Caco-2 (cell line): ENCODE results near the gene FCHSD2. TPM values are rescaled to one million over a fixed set of nuclear protein-coding genes. Genes with fewer than 3 reads are reported as not detected.

ENCODE experiments used
- BruUV-seq: library from RNA; stranded (reverse); fragments of 400-500 nt; replicated peaks from 2 replicates; lab custom pipeline; 2021; lab: Mats Ljungman, UMichigan
- CTCF ChIA-PET: fragments of 300-600 bp; sonication (Branson Sonifier 250); formaldehyde crosslinking; loops from one replicate; lab custom pipeline; 2022; ENCODE audit warnings: antibody characterized with exemption; lab: Charles Lee
- POLR2A ChIA-PET: fragments of 300-600 bp; sonication (Branson Sonifier 250); formaldehyde crosslinking; loops from one replicate; lab custom pipeline; 2022; ENCODE audit warnings: antibody characterized with exemption; lab: Charles Lee
- DNase-seq, 2 experiments: peaks; one replicate each; pipeline versions ENCODE4 v3.0.0 to v3.0.0-alpha.2; 2020 to 2022
- H3K27me3 ChIP-seq: replicated peaks from 2 replicates; pipeline ENCODE4 v1.6.0; 2011; ENCODE audit warnings: low read length; ENCODE audit not compliant: control insufficient read depth, insufficient read depth
- H3K36me3 ChIP-seq: 2 replicates; pipeline ENCODE4 v1.5.1; 2011; ENCODE audit warnings: low read length; ENCODE audit not compliant: control insufficient read depth, insufficient read depth
- H3K4me1 ChIP-seq: fragments of 250-450 bp; sonication (Bioruptor Pico); 2 replicates; pipeline ENCODE4 v1.5.1; 2020; ENCODE audit warnings: mild to moderate bottlenecking
- H3K4me3 ChIP-seq: 2 replicates; pipeline ENCODE4 v1.5.1; 2011; ENCODE audit warnings: low read depth, mild to moderate bottlenecking, control low read depth, low read length
- H3K9me3 ChIP-seq: fragments of 250-450 bp; sonication (Bioruptor Pico); 2 replicates; pipeline ENCODE4 v1.5.1; 2020; ENCODE audit warnings: mild to moderate bottlenecking, moderate library complexity
- H3K27ac Mint-ChIP-seq: one replicate; pipeline ENCODE4 v1.8.0; 2022; ENCODE audit warnings: mixed read lengths; ENCODE audit not compliant: unreplicated experiment
- H3K27me3 Mint-ChIP-seq: one replicate; pipeline ENCODE4 v1.8.0; 2022; ENCODE audit warnings: mixed read lengths; ENCODE audit not compliant: insufficient read depth, unreplicated experiment
- H3K36me3 Mint-ChIP-seq: one replicate; pipeline ENCODE4 v1.8.0; 2022; ENCODE audit warnings: mild to moderate bottlenecking, mixed read lengths; ENCODE audit not compliant: insufficient read depth, unreplicated experiment
- H3K4me1 Mint-ChIP-seq: one replicate; pipeline ENCODE4 v1.8.0; 2022; ENCODE audit warnings: low read depth, mixed read lengths; ENCODE audit not compliant: unreplicated experiment
- H3K4me3 Mint-ChIP-seq: one replicate; pipeline ENCODE4 v1.8.0; 2022; ENCODE audit warnings: mild to moderate bottlenecking, moderate library complexity, mixed read lengths; ENCODE audit not compliant: unreplicated experiment
- H3K9me3 Mint-ChIP-seq: one replicate; pipeline ENCODE4 v1.8.0; 2022; ENCODE audit warnings: mixed read lengths; ENCODE audit not compliant: unreplicated experiment
- CTCF ChIP-seq, 2 experiments: fragments of 200-600 bp in 1 of 2; IDR thresholded peaks; 1 replicate in 1 of 2; 2 replicates in 1 of 2; pipeline versions ENCODE4 v1.5.1 to v1.8.0; 2011 to 2022; ENCODE audit warnings: antibody characterized with exemption in 1 of 2, control low read depth in 1 of 2, inconsistent platforms in 1 of 2, low read depth in 1 of 2, low read length in 1 of 2, mild to moderate bottlenecking in 1 of 2, moderate library complexity in 1 of 2; ENCODE audit not compliant: insufficient read depth in 1 of 2, severe bottlenecking in 1 of 2, unreplicated experiment in 1 of 2
- intact Hi-C: fragments of 100-400 bp; cut with micrococcal nuclease; formaldehyde crosslinking; loops from one replicate; pipeline ENCODE4 v1.10.0; 2022; ENCODE audit not compliant: unreplicated experiment
- total RNA-seq: library from RNA; stranded (reverse); gene quantifications from 2 replicates; pipeline ENCODE4 v1.2.3, GENCODE V29; 2022

The FCHSD2 gene
- total RNA-seq, 1 experiment from 2014 or later = 32.7 TPM

- Histone ChIP-seq H3K36me3 (no peaks in the 10 kb centered on the region), H3K4me1 (no peaks in the 10 kb centered on the region), H3K4me3 (no peak overlapping the region), H3K27me3 (no peaks in the 10 kb centered on the region), H3K9me3 (no peaks in the 10 kb centered on the region)
- TF ChIP-seq CTCF (IDR thresholded peaks at IDR 0.05; ENCODE audit: insufficient read depth in 1 of 2, low read depth in 1 of 2, low read length in 1 of 2, severe bottlenecking in 1 of 2, unreplicated experiment in 1 of 2) = peak; percentile 63 to 73
- Mint-ChIP-seq H3K36me3 (no peaks in the 10 kb centered on the region), H3K4me1 (no peaks in the 10 kb centered on the region), H3K27me3 (no peaks in the 10 kb centered on the region), H3K4me3 (no peak overlapping the region), H3K9me3 (no peaks in the 10 kb centered on the region), H3K27ac (no peak overlapping the region)
- DNase-seq = peak in 1 of 2 experiments; percentile 40
- POLR2A ChIA-PET = no interaction called here
- no TSS peak for BruUV-seq
- CTCF ChIA-PET = interaction anchor here (0.6 to 1.1 kb wide), 7 partner anchors 9 to 289 kb away, joined by 3 to 17 read pairs (median 5); no protein-coding TSS in a partner anchor
- intact Hi-C loops = loop anchor here (1.0 to 5.0 kb wide), 3 partner anchors 218 to 318 kb away; partner anchors contain the start of gene FCHSD2
Measured at GRCh38 chr11:72924568-72925190, 217.4 kb downstream of the FCHSD2 start.

DNA sequence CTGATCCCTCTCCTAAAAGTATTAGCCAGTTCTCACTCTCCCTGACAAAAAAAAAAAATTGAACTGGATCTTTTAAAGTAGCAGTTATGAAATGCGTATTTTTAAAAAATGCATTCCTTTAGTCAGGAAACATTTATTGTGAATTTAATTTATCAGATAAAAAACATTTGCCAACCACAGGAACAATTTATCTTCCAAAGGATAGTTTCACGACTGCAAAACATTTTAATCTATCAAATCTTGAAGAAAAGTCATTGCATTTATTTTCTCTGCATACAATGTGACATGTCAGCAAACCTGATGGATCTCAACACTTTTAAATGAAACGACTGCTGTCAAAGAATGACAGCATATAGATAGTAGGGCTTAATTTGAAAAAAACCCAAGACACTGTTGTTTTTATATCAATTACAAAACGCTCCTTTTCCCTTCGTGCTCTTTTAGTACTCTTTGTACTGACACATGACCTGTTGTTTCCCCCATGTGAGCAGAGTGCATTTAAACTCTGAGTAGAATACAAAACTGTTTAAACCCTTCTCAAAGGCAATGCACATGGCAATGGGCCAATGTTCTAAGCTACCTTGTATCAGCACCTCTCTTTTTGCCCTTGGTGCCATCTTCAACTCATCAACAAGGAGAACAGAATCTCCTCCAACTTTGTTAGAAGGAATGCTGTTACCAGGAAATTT is 220.9 kb downstream of the FCHSD2 start:
- no peaks in the 10 kb centered on the region for H3K36me3 Mint-ChIP-seq
- ChIA-PET CTCF (interaction anchor here (1.7 kb wide), 1 partner anchor 256 kb away, joined by 3 read pairs; no protein-coding TSS in a partner anchor), POLR2A (no interaction called here)
- DNase-seq = no peak
- H3K36me3 ChIP-seq = no peaks in the 10 kb centered on the region
- no TSS peak for BruUV-seq
- H3K9me3 Mint-ChIP-seq = no peaks in the 10 kb centered on the region
- H3K4me3 Mint-ChIP-seq = no peak overlapping the region
- intact Hi-C loops = loop anchor here (5.0 kb wide), 1 partner anchor 221 kb away; the partner anchor contains the start of gene FCHSD2
- H3K27me3 ChIP-seq = no peaks in the 10 kb centered on the region
- no peaks in the 10 kb centered on the region for H3K4me1 ChIP-seq
- no peaks in the 10 kb centered on the region for H3K27me3 Mint-ChIP-seq
- no peak for TF ChIP-seq CTCF (IDR thresholded peaks at IDR 0.05; ENCODE audit: insufficient read depth in 1 of 2, low read depth in 1 of 2, low read length in 1 of 2, severe bottlenecking in 1 of 2, unreplicated experiment in 1 of 2)
- H3K4me1 Mint-ChIP-seq = no peaks in the 10 kb centered on the region
- no peaks in the 10 kb centered on the region for H3K9me3 ChIP-seq
- no peak overlapping the region for H3K4me3 ChIP-seq
- no peak overlapping the region for H3K27ac Mint-ChIP-seq

DNA sequence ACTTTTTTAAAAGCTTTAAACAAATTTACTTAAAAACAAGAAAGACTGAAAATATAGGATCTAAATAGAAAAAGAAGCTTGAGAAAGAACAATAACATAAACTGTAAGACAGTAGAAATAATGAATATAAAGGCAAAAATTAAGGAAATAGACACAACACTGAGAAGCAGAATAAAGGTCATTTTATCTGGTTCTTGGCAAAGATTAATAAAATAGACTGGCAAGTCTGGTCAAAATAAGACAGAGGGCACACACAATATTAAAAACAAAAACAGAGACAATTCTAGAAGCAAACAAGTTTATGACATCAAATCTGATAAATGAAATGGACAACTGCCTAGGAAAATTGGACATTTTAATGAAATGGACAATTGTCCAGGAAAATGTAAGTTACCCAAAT is 222.1 kb downstream of the FCHSD2 start:
- H3K9me3 ChIP-seq = no peaks in the 10 kb centered on the region
- no peak overlapping the region for H3K4me3 Mint-ChIP-seq
- CTCF ChIA-PET = no interaction called here
- TF ChIP-seq CTCF (IDR thresholded peaks at IDR 0.05; ENCODE audit: insufficient read depth in 1 of 2, low read depth in 1 of 2, low read length in 1 of 2, severe bottlenecking in 1 of 2, unreplicated experiment in 1 of 2) = no peak
- POLR2A ChIA-PET = no interaction called here
- no TSS peak for BruUV-seq
- no peaks in the 10 kb centered on the region for H3K4me1 Mint-ChIP-seq
- no peaks in the 10 kb centered on the region for H3K9me3 Mint-ChIP-seq
- no peak overlapping the region for H3K27ac Mint-ChIP-seq
- DNase-seq = no peak
- H3K4me1 ChIP-seq = no peaks in the 10 kb centered on the region
- no peaks in the 10 kb centered on the region for H3K36me3 Mint-ChIP-seq
- H3K27me3 Mint-ChIP-seq = no peaks in the 10 kb centered on the region
- no peaks in the 10 kb centered on the region for H3K36me3 ChIP-seq
- no peaks in the 10 kb centered on the region for H3K27me3 ChIP-seq
- H3K4me3 ChIP-seq = no peak overlapping the region
- intact Hi-C loops = loop anchor here (5.0 kb wide), 1 partner anchor 222 kb away; the partner anchor contains the start of gene FCHSD2
